ENCODE results near the gene RSPH10B.
A peak's percentile ranks its signal among the peaks of the same experiment; 100 is the strongest.
"Not testable (repeated sequence)": the region's sequence is repeated elsewhere in the genome, so short reads cannot be mapped to it uniquely, and the experiment has no call there.

Gene RSPH10B

DNA sequence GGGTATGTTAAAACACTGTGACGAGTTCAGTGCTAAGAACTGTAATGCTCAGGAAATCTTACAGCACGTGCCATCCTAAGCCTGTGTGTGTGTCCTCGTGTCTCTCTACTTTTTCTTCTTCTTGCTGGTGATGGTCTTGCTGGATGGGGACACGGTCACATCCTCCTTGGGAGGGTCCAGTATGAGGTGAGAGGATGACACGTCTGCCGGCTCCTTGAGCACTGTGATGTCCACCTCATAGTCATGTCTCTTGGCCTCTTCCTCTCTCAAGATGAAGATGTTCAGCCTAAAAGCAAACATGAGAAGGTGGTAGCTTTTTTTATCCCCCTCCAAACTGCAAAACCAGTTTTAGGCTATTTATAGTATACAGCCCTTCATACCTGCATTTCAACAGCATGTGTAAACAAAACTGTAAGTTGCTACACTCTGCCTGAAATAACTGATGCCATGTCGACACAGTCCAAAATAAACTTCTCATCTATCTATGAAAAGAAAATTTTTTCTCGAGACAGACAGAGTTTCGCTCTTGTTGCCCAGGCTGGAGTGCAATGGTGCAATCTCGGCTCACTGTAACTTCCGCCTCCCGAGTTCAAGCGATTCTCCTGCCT lies 44.1 kb downstream of the RSPH10B start:
- not testable (repeated sequence) for DNase-seq

DNA sequence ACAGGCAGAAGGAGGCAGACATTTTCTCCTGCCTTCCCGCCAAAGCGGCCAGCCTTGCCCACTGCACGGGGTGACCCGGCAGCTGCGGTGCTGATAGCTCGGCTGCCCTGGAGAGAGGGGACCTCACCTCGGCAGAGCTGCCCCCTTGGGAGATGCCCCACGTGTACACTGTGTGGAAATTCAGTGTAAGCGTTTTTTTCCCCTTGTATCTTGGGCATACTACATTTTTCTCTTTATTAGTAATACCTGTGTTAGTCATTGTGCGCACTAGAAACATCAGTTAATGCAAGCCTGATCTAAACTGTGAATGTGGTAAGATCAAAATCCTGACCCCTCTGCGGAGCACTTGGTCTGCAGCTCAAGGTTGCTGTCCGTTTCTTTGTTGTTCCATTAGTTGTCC lies 45.9 kb downstream of the RSPH10B start:
- not testable (repeated sequence) for DNase-seq

DNA sequence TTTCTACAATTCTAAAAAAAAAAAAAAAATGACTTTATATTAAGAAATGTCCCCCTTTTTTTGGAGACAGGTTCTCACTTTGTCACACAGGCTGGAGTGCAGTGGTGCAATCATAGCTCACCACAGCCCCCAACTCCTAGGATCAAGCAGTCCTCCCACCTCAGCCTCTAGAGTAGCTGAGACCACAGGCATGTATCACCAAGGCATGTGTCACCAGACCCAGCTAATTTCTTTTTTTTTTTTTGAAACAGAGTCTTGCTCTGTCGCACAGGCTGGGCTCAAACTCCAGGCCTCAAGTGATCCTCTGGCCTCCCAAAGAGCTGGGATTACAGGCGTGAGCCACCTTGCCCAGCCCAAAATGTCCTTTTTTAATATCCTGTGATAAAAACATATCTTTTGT lies 46.3 kb downstream of the RSPH10B start:
- DNase-seq: not testable (repeated sequence)

DNA sequence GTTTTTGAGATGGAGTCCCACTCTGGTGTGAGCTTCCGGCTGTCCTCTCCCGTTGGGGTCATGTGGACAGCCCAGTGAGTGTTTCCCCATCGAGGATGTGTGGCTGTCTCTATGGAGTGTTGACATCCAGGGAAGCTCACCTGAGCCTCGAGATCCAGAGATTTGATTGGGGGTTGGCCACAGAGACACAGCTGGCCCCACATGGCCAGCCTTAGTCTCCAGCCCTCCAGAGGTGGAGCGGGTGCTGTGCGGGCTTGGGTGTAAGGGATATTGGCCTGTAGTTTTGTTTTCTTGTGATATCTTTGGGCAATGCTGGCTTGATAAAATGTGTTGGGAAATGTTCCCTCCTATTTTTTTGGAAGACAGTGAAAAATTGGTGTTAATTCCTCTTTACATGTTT lies 54.0 kb downstream of the RSPH10B start:
- DNase-seq: not testable (repeated sequence)

DNA sequence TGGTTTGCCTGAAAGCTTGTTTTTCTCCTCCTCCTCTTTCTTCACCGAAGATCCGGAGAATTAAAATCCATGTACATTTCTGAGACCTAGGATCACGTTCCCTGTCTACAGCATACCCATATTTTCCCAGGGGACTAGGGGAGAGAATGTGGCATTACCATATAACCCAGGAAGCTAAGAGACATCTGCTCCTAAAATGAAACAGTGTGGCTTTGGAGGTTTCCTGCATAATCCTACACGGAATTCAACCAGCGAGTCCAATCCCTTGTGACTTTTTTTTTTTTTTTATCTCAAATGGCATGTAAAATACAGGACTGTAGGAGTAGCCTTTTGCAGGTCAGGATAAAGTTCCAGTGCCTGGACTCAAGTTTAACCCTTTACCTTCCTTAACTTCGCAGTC lies 61.7 kb downstream of the RSPH10B start:
- not testable (repeated sequence) for DNase-seq

DNA sequence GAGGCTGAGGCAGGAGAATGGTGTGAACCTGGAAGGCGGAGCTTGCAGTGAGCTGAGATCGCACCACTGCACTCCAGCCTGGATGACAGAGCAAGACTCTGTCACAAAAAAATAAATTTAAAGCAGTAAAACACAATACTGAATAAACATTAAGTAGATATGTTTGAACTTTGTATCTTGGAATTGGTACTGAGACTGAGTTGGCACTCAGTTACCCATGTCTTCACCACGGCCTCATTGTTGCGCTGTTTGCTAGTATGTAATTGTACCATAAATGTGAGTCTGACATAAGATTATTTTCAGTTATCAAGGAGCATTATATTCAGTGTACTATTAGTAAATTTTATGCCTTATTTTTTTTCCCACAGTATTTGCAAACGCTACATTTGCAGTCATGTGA lies 65.8 kb downstream of the RSPH10B start:
- not testable (repeated sequence) for DNase-seq

DNA sequence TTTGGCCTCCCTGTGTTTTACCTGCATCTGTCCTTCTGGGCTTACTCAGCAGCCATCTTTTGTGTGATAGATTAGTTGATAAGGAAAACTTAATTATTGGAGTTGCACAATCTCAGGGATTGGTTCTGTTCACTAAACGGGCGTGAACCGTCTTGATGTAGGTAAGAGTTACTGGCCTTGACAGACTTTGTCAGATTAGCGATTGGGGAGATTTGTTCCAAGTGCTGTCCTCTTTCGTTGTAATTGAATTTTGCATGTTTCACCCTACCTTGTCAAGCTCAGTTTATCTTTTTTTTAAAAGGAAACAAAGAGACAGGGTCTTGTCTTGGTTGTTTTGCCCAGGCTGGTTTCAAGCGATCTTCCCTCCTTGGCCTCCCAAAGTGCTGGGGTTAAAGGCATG lies 67.5 kb downstream of the RSPH10B start:
- not testable (repeated sequence) for DNase-seq

DNA sequence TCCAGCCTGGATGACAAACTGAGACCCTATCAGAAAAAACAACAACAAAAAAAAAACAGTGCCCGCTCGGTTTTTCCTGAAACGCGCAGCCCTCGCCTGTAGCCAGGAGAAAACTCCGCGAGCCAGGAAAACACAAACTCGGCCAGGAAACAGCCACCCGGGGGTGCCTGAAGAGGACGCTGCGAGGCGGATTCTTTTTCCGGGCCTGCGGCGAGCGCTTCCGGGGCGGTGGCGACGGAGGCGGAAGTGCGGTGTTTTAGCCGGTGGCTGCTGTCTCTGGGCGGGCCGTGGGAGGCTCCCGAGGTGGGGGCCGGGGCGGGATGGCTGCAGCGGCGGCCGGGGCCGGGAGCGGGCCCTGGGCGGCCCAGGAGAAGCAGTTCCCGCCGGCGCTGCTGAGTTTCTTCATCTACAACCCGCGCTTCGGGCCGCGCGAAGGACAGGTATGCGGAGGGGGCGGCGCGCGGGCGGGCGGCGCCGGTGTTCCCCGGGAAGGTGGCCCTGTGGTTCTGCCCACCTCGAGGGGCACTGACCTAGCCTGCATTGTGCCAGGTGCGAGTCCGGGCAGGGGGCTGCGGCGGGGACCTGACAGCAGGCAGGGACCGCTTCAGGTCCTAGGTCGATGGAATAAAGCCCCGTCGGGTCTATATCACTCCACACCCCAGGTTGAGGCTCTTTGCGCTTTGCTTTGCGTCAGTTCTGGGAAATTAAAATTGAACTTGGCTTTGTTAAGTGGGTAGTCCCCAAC lies 71.8 kb downstream of the RSPH10B start, which contains the start of gene CCZ1:
CCZ1 (plus strand) TSS at position 254 of the 745 bp plus-strand sequence; CDS start at position 321, 67 bp downstream.
- DNase-seq: peak; percentile 50

DNA sequence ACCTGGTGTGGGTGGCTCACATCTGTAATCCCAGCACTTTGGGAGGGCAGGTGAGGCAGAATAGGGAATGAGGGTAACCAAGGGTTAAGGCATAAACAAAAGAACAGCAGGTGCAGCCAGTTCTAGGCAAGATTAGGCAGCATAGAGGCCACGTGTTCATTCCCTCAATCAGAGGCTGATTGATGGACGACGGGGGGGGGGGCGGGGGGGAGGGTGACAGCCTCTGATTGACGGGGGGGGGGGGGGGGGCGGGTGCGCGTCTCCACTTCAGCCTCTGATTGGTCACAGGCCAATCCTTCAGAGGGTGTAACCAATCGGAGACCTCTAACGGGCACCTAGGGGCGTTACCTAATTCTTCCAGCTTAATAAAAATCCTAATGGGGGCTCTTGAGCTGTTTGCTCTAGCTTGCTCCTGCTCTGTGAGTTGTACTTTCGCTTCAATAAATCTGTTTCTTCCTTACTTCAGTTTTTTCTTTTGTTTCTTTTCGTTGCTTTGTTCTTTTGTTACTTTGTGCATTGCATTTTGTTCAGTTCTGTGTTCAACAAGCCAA lies 73.0 kb downstream of the RSPH10B start:
- not testable (repeated sequence) for DNase-seq

DNA sequence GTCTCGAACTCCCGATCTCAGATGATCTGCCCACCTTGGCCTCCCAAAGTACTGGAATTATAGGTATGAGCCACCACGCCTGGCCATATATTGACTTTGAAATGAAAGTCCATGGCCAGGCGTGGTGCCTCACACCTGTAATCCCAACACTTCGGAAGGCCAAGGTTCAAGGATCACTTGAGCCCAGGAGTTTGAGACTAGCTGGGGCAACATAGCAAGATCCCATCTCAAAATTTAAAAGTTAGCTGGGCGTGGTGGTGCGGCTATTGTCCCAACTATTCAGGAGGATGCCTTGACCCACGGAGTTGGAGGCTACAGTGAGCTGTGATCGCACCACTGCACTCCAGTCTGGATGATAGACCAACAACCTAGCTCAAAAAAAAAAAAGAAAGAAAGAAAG lies 78.0 kb downstream of the RSPH10B start:
- no peak for DNase-seq

DNA sequence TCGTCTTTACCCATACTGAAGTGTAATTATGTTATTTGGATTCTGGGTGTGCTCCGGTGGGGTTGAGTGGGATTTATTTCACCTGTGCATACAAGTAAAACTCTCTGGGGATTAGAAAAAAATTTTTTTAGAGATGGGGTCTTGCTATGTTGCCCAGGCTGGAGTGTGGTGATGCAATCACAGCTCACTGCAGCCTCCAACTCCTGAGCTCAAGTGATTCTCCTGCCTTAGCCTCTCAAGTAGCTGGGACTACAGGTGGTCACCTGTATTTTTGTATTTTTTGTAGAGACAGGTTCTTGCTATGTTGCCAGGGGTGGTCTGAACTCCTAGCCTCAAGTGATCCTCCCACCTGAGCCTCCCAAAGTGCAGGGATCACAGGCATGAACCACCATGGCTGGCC lies 80.2 kb downstream of the RSPH10B start:
- DNase-seq: not testable (repeated sequence)

DNA sequence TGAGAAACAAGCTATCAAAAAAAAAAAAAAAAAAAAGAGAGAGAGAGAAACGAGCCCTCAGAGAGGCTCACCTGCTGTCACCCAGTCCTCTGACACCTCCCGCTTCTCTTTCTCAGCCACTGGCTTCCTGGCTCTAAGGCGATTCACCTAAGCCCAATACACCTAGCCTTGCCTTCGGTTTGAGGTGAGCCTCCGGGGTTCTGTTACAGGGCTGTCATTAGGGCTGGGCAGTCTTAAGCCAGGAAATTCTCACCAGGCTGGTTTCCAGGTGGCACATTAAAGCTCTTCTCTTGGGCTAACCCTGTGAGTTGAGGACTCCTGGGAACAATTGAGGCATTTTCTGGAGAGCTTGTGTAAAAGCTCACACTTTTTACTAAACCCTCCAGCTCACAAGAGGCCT lies 82.5 kb downstream of the RSPH10B start:
- DNase-seq: not testable (repeated sequence)

DNA sequence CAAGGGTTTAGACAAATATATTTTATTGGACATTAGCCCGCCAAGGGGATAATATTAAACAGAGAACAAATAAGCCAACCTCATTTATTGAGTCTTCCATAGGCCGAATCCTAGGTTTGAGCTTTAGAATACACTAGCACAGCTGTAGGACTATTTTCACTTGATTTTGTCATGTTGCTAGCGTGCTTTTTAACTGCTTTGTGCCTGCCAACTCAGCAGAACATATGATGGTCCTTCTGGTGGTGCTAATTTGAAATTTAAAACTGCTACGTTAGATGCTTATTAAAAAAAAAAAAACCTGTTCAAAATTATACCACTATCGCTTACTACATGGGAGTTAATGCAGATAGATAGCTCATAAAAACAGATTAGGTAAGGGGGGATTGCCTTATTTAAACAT lies 86.1 kb downstream of the RSPH10B start:
- not testable (repeated sequence) for DNase-seq

DNA sequence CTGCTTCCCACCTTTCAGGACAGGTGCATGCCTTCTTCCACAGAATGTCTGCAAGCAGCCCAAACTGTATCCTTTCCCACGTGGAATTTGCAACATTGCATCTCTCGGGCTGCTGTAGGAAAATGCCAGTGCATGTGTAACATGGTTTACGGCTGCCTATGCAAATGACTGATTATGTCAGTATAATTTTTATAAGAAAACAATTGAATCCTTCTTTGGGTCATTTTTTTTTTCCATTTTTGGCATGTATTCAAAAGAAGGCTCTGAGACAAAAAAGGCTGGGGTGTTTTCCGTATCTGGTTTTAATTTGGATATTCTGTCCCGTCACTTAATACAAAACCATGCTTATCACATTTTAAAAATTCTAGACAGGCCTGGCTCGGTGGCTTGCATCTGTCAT lies 90.4 kb downstream of the RSPH10B start:
- not testable (repeated sequence) for DNase-seq

DNA sequence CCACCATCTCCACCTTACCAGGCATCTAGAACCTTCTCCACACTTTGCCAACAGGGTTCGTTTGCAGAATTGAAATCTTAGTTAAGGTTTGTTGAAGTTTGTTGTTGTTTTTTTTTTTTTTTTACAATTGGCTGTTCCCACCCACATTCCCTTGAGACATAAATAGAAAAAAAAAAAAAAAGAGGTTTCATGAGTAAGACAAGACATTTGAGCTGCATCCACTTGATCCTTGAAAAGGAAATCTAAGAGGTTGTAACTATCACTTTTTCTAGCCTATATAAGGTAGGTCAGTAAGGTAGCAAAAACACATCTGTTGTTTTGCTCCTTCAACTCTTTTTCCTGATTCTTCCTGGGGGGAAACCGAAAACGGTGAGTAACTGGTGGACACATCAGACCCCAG lies 90.9 kb downstream of the RSPH10B start:
- DNase-seq: not testable (repeated sequence)

All from HCEC 1CT (cell line).